GM19372 (cell line): Measurements from ENCODE around the gene RELN.
"Not testable (repeated sequence)": the region's sequence is repeated elsewhere in the genome, so short reads cannot be mapped to it uniquely, and the experiment has no call there.

Experiments
- ATAC-seq: cut with Tn5 transposase; IDR thresholded peaks from one replicate; pipeline ENCODE4 v1.9.1; 2021; ENCODE audit warnings: mild to moderate bottlenecking, low read depth, moderate library complexity; ENCODE audit not compliant: unreplicated experiment

Gene RELN

GRCh38 chr7:103796327-103796962 is 193.0 kb downstream of the RELN start:
- no peak for ATAC-seq

GRCh38 chr7:103795787-103796186 is 193.7 kb downstream of the RELN start:
- no peak for ATAC-seq

- no peak for ATAC-seq
These were observed 194.4 kb downstream of the RELN start for GRCh38 chr7:103795107-103795506.

GRCh38 chr7:103794424-103794823 is 195.0 kb downstream of the RELN start:
- no peak for ATAC-seq

- no peak for ATAC-seq
These were observed 195.8 kb downstream of the RELN start for GRCh38 chr7:103793614-103794013.

- ATAC-seq, result no peak
These were observed 197.6 kb downstream of the RELN start for GRCh38 chr7:103791894-103792293.

GRCh38 chr7:103787041-103787440 is 202.4 kb downstream of the RELN start:
- ATAC-seq, result not testable (repeated sequence)

GRCh38 chr7:103784646-103785286 is 204.7 kb downstream of the RELN start:
- no peak for ATAC-seq

- no peak for ATAC-seq
These were observed 208.0 kb downstream of the RELN start for GRCh38 chr7:103781409-103781808.

- ATAC-seq, result not testable (repeated sequence)
These were observed 208.9 kb downstream of the RELN start for GRCh38 chr7:103780561-103780960.

- no peak for ATAC-seq
These were observed 212.0 kb downstream of the RELN start for GRCh38 chr7:103777440-103777839.

GRCh38 chr7:103773726-103774125 is 215.7 kb downstream of the RELN start:
- no peak for ATAC-seq

- ATAC-seq, result no peak
These were observed 217.2 kb downstream of the RELN start for GRCh38 chr7:103772171-103772773.

- no peak for ATAC-seq
These were observed 218.2 kb downstream of the RELN start for GRCh38 chr7:103771294-103771693.

- ATAC-seq, result no peak
These were observed 222.8 kb downstream of the RELN start for GRCh38 chr7:103766660-103767059.

- no peak for ATAC-seq
These were observed 223.6 kb downstream of the RELN start for GRCh38 chr7:103765901-103766300.

GRCh38 chr7:103764901-103765300 is 224.6 kb downstream of the RELN start:
- no peak for ATAC-seq

- no peak for ATAC-seq
These were observed 226.6 kb downstream of the RELN start for GRCh38 chr7:103762877-103763276.

- ATAC-seq, result no peak
These were observed 227.2 kb downstream of the RELN start for GRCh38 chr7:103762065-103762760.

GRCh38 chr7:103752995-103753394 is 236.5 kb downstream of the RELN start:
- ATAC-seq, result no peak

GRCh38 chr7:103751311-103751880 is 238.1 kb downstream of the RELN start:
- ATAC-seq, result no peak
